ENCODE data around the gene IDH3G.

IDH3G gene

GRCh38 chrX:153799326-153799725 is 5.2 kb upstream of the IDH3G start:
- no peak overlapping the region for H3K9ac ChIP-seq (ENCODE audit: low read depth, low read length)
- no peak overlapping the region for H3K4me3 ChIP-seq (ENCODE audit: low read length)
- H3K4me1 ChIP-seq (ENCODE audit: insufficient read depth, low read length) = no peaks in the 10 kb centered on the region
- no peaks in the 10 kb centered on the region for H3K27me3 ChIP-seq (ENCODE audit: insufficient read depth, low read length)
- H3K9me3 ChIP-seq (ENCODE audit: insufficient read depth, low read depth, low read length) = no peaks in the 10 kb centered on the region
- no peak overlapping the region for H3K27ac ChIP-seq (ENCODE audit: low read length)
- peaks cover 32% of the 10 kb centered on the region; the same call in 1 of the 2 replicates for H3K36me3 ChIP-seq (ENCODE audit: insufficient read depth, low read depth, low read length)

- Histone ChIP-seq H3K27ac (ENCODE audit: low read length) (no peak overlapping the region), H3K9me3 (ENCODE audit: insufficient read depth, low read depth, low read length) (no peaks in the 10 kb centered on the region), H3K27me3 (ENCODE audit: insufficient read depth, low read length) (no peaks in the 10 kb centered on the region), H3K4me1 (ENCODE audit: insufficient read depth, low read length) (no peaks in the 10 kb centered on the region), H3K9ac (ENCODE audit: low read depth, low read length) (no peak overlapping the region), H3K4me3 (ENCODE audit: low read length) (no peak overlapping the region), H3K36me3 (ENCODE audit: insufficient read depth, low read depth, low read length) (peaks cover 32% of the 10 kb centered on the region; the same call in 1 of the 2 replicates)
Measured at GRCh38 chrX:153797415-153798015, 3.3 kb upstream of the IDH3G start.

- peak overlapping the region; percentile 84 for H3K4me3 ChIP-seq (ENCODE audit: low read length)
- peaks cover 32% of the 10 kb centered on the region; the same call in 1 of the 2 replicates for H3K36me3 ChIP-seq (ENCODE audit: insufficient read depth, low read depth, low read length)
- H3K9ac ChIP-seq (ENCODE audit: low read depth, low read length) = peak overlapping the region; percentile 83
- H3K27ac ChIP-seq (ENCODE audit: low read length) = no peak overlapping the region
- H3K9me3 ChIP-seq (ENCODE audit: insufficient read depth, low read depth, low read length) = no peaks in the 10 kb centered on the region
- no peaks in the 10 kb centered on the region for H3K4me1 ChIP-seq (ENCODE audit: insufficient read depth, low read length)
- no peaks in the 10 kb centered on the region for H3K27me3 ChIP-seq (ENCODE audit: insufficient read depth, low read length)
Measured at GRCh38 chrX:153794897-153795816, 982 bp upstream of the IDH3G start.

GRCh38 chrX:153793291-153793690 is 884 bp downstream of the IDH3G start:
- Histone ChIP-seq H3K4me3 (ENCODE audit: low read length) (peak overlapping the region; percentile 84), H3K9ac (ENCODE audit: low read depth, low read length) (peak overlapping the region; percentile 88; the same call in 1 of the 2 replicates), H3K4me1 (ENCODE audit: insufficient read depth, low read length) (no peaks in the 10 kb centered on the region), H3K9me3 (ENCODE audit: insufficient read depth, low read depth, low read length) (no peaks in the 10 kb centered on the region), H3K27ac (ENCODE audit: low read length) (no peak overlapping the region), H3K27me3 (ENCODE audit: insufficient read depth, low read length) (no peaks in the 10 kb centered on the region), H3K36me3 (ENCODE audit: insufficient read depth, low read depth, low read length) (peaks cover 21% of the 10 kb centered on the region; the same call in 1 of the 2 replicates)

GRCh38 chrX:153792368-153792767 is 1.8 kb downstream of the IDH3G start:
- no peaks in the 10 kb centered on the region for H3K4me1 ChIP-seq (ENCODE audit: insufficient read depth, low read length)
- no peaks in the 10 kb centered on the region for H3K9me3 ChIP-seq (ENCODE audit: insufficient read depth, low read depth, low read length)
- H3K27me3 ChIP-seq (ENCODE audit: insufficient read depth, low read length) = no peaks in the 10 kb centered on the region
- no peak overlapping the region for H3K9ac ChIP-seq (ENCODE audit: low read depth, low read length)
- H3K27ac ChIP-seq (ENCODE audit: low read length) = no peak overlapping the region
- peaks cover 13% of the 10 kb centered on the region; the same call in 1 of the 2 replicates for H3K36me3 ChIP-seq (ENCODE audit: insufficient read depth, low read depth, low read length)
- no peak overlapping the region for H3K4me3 ChIP-seq (ENCODE audit: low read length)

- Histone ChIP-seq H3K4me3 (ENCODE audit: low read length) (no peak overlapping the region), H3K4me1 (ENCODE audit: insufficient read depth, low read length) (no peaks in the 10 kb centered on the region), H3K36me3 (ENCODE audit: insufficient read depth, low read depth, low read length) (peaks cover 2% of the 10 kb centered on the region; the same call in 1 of the 2 replicates), H3K9ac (ENCODE audit: low read depth, low read length) (no peak overlapping the region), H3K27me3 (ENCODE audit: insufficient read depth, low read length) (no peaks in the 10 kb centered on the region), H3K27ac (ENCODE audit: low read length) (no peak overlapping the region), H3K9me3 (ENCODE audit: insufficient read depth, low read depth, low read length) (no peaks in the 10 kb centered on the region)
Measured at GRCh38 chrX:153791104-153791852, 2.9 kb downstream of the IDH3G start.

- no peak overlapping the region for H3K4me3 ChIP-seq (ENCODE audit: low read length)
- H3K4me1 ChIP-seq (ENCODE audit: insufficient read depth, low read length) = no peaks in the 10 kb centered on the region
- H3K27ac ChIP-seq (ENCODE audit: low read length) = no peak overlapping the region
- no peaks in the 10 kb centered on the region for H3K27me3 ChIP-seq (ENCODE audit: insufficient read depth, low read length)
- H3K36me3 ChIP-seq (ENCODE audit: insufficient read depth, low read depth, low read length) = no peaks in the 10 kb centered on the region
- no peak overlapping the region for H3K9ac ChIP-seq (ENCODE audit: low read depth, low read length)
- H3K9me3 ChIP-seq (ENCODE audit: insufficient read depth, low read depth, low read length) = no peaks in the 10 kb centered on the region
Measured at GRCh38 chrX:153789654-153790053, 4.5 kb downstream of the IDH3G start.

GRCh38 chrX:153786669-153787068 is 7.5 kb downstream of the IDH3G start:
- Histone ChIP-seq H3K27me3 (ENCODE audit: insufficient read depth, low read length) (no peaks in the 10 kb centered on the region), H3K9ac (ENCODE audit: low read depth, low read length) (no peak overlapping the region), H3K36me3 (ENCODE audit: insufficient read depth, low read depth, low read length) (no peaks in the 10 kb centered on the region), H3K4me1 (ENCODE audit: insufficient read depth, low read length) (no peaks in the 10 kb centered on the region), H3K4me3 (ENCODE audit: low read length) (no peak overlapping the region), H3K9me3 (ENCODE audit: insufficient read depth, low read depth, low read length) (no peaks in the 10 kb centered on the region), H3K27ac (ENCODE audit: low read length) (no peak overlapping the region)

GRCh38 chrX:153784325-153784967 is 9.7 kb downstream of the IDH3G start:
- no peaks in the 10 kb centered on the region for H3K36me3 ChIP-seq (ENCODE audit: insufficient read depth, low read depth, low read length)
- H3K4me3 ChIP-seq (ENCODE audit: low read length) = no peak overlapping the region
- no peak overlapping the region for H3K27ac ChIP-seq (ENCODE audit: low read length)
- no peaks in the 10 kb centered on the region for H3K4me1 ChIP-seq (ENCODE audit: insufficient read depth, low read length)
- H3K9ac ChIP-seq (ENCODE audit: low read depth, low read length) = no peak overlapping the region
- no peaks in the 10 kb centered on the region for H3K27me3 ChIP-seq (ENCODE audit: insufficient read depth, low read length)
- H3K9me3 ChIP-seq (ENCODE audit: insufficient read depth, low read depth, low read length) = no peaks in the 10 kb centered on the region

- Histone ChIP-seq H3K4me1 (ENCODE audit: insufficient read depth, low read length) (no peaks in the 10 kb centered on the region), H3K9me3 (ENCODE audit: insufficient read depth, low read depth, low read length) (no peaks in the 10 kb centered on the region), H3K36me3 (ENCODE audit: insufficient read depth, low read depth, low read length) (no peaks in the 10 kb centered on the region), H3K27ac (ENCODE audit: low read length) (no peak overlapping the region), H3K4me3 (ENCODE audit: low read length) (no peak overlapping the region), H3K9ac (ENCODE audit: low read depth, low read length) (no peak overlapping the region), H3K27me3 (ENCODE audit: insufficient read depth, low read length) (no peaks in the 10 kb centered on the region)
Measured at GRCh38 chrX:153783378-153784013, 10.7 kb downstream of the IDH3G start.

GRCh38 chrX:153782871-153783270 is 11.3 kb downstream of the IDH3G start:
- Histone ChIP-seq H3K27ac (ENCODE audit: low read length) (no peak overlapping the region), H3K4me3 (ENCODE audit: low read length) (no peak overlapping the region), H3K9me3 (ENCODE audit: insufficient read depth, low read depth, low read length) (no peaks in the 10 kb centered on the region), H3K4me1 (ENCODE audit: insufficient read depth, low read length) (no peaks in the 10 kb centered on the region), H3K9ac (ENCODE audit: low read depth, low read length) (no peak overlapping the region), H3K36me3 (ENCODE audit: insufficient read depth, low read depth, low read length) (no peaks in the 10 kb centered on the region), H3K27me3 (ENCODE audit: insufficient read depth, low read length) (no peaks in the 10 kb centered on the region)

All from iPS-20b (cell line).